Measurements from ENCODE around the gene MTCP1.

DNA sequence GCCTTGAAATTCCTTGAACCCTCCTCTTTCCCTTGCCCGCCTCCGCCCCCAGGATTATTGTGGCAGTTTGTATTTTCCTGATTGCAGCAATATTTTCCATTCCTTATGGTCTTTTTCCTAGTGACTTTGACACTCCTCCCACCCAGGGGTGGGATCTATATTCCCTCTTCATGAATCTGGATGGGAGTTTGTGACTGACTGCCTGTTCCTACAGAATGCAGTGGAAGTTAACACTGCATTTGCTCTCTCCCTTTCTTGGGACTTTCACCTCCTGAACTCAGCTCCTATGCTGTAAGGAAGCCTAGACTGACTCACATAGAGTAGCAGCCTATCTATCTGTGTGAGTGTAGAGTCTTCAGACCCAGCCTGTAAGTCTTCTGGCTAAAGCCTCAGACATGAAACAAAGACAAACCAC, 42.1 kb downstream of the MTCP1 start:
- TF ChIP-seq, protein P1, sequence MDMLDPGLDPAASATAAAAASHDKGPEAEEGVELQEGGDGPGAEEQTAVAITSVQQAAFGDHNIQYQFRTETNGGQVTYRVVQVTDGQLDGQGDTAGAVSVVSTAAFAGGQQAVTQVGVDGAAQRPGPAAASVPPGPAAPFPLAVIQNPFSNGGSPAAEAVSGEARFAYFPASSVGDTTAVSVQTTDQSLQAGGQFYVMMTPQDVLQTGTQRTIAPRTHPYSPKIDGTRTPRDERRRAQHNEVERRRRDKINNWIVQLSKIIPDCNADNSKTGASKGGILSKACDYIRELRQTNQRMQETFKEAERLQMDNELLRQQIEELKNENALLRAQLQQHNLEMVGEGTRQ (CRISPR knock-in tag; IDR thresholded peaks at IDR 0.05): no peak
- no peak for TF ChIP-seq CC2D1A (IDR thresholded peaks at IDR 0.05)
- TF ChIP-seq REST (IDR thresholded peaks at IDR 0.05; ENCODE audit: borderline replicate concordance): no peak
- TF ChIP-seq REST (CRISPR knock-in tag; IDR thresholded peaks at IDR 0.05; ENCODE audit: low read depth): no peak
